ENCODE measurements around the gene NR4A2. TPM values are rescaled to one million over a fixed set of nuclear protein-coding genes. Genes with fewer than 3 reads are reported as not detected.
"Not testable (repeated sequence)": the region's sequence is repeated elsewhere in the genome, so short reads cannot be mapped to it uniquely, and the experiment has no call there.

NR4A2 gene
- total RNA-seq, 1 donor from 2014 or later = 1.9 TPM

- intact Hi-C loops (cut with micrococcal nuclease) = no loop called here
Measured at GRCh38 chr2:156323754-156324153, 8.8 kb downstream of the NR4A2 start.

GRCh38 chr2:156322686-156323231 lies 9.8 kb downstream of the NR4A2 start:
- intact Hi-C loops (cut with micrococcal nuclease) = loop anchor here (1.0 kb wide), 2 partner anchors 10 to 267 kb away; partner anchors contain the start of gene NR4A2

- intact Hi-C loops (cut with micrococcal nuclease) = loop anchor here (1.0 kb wide), 2 partner anchors 10 to 267 kb away; partner anchors contain the start of gene NR4A2
Measured at GRCh38 chr2:156322051-156322685, 10.4 kb downstream of the NR4A2 start.

GRCh38 chr2:156321243-156321904 lies 11.1 kb downstream of the NR4A2 start:
- intact Hi-C loops (cut with micrococcal nuclease) = no loop called here

- intact Hi-C loops (cut with micrococcal nuclease) = no loop called here
Measured at GRCh38 chr2:156320486-156321098, 11.9 kb downstream of the NR4A2 start.

- intact Hi-C loops (cut with micrococcal nuclease) = no loop called here
Measured at GRCh38 chr2:156319811-156320485, 12.6 kb downstream of the NR4A2 start.

- intact Hi-C loops (cut with micrococcal nuclease) = no loop called here
Measured at GRCh38 chr2:156317631-156318030, 14.9 kb downstream of the NR4A2 start.

GRCh38 chr2:156311976-156312375 lies 20.5 kb downstream of the NR4A2 start:
- intact Hi-C loops (cut with micrococcal nuclease) = no loop called here

- intact Hi-C loops (cut with micrococcal nuclease) = no loop called here
Measured at GRCh38 chr2:156310773-156311172, 21.7 kb downstream of the NR4A2 start.

GRCh38 chr2:156309917-156310316 lies 22.6 kb downstream of the NR4A2 start:
- intact Hi-C loops (cut with micrococcal nuclease) = no loop called here

- intact Hi-C loops (cut with micrococcal nuclease) = no loop called here
Measured at GRCh38 chr2:156309167-156309566, 23.4 kb downstream of the NR4A2 start.

GRCh38 chr2:156306821-156307220 lies 25.7 kb downstream of the NR4A2 start:
- intact Hi-C loops (cut with micrococcal nuclease) = no loop called here

GRCh38 chr2:156305121-156305520 lies 27.4 kb downstream of the NR4A2 start:
- intact Hi-C loops (cut with micrococcal nuclease) = no loop called here

GRCh38 chr2:156300337-156300736 lies 32.2 kb downstream of the NR4A2 start:
- intact Hi-C loops (cut with micrococcal nuclease) = no loop called here

GRCh38 chr2:156294945-156295580 lies 37.5 kb downstream of the NR4A2 start:
- intact Hi-C loops (cut with micrococcal nuclease) = no loop called here

- intact Hi-C loops (cut with micrococcal nuclease) = not testable (repeated sequence)
Measured at GRCh38 chr2:156293382-156293781, 39.1 kb downstream of the NR4A2 start.

- intact Hi-C loops (cut with micrococcal nuclease) = no loop called here
Measured at GRCh38 chr2:156279446-156280150, 52.9 kb downstream of the NR4A2 start.
